WERI-Rb-1 (cell line): ENCODE measurements around the gene SERBP1.
A peak's percentile ranks its signal among the peaks of the same experiment; 100 is the strongest.
"Not testable (repeated sequence)": the region's sequence is repeated elsewhere in the genome, so short reads cannot be mapped to it uniquely, and the experiment has no call there.

Source experiments
- DNase-seq: peaks from one replicate; pipeline ENCODE4 v3.0.0-alpha.2; 2020
- H3K27ac ChIP-seq: fragments of 250-450 bp; sonication (Bioruptor Pico); 2 replicates; pipeline ENCODE4 v1.5.1; 2020; ENCODE audit warnings: mild to moderate bottlenecking, moderate library complexity
- H3K27me3 ChIP-seq: fragments of 250-450 bp; sonication (Bioruptor Pico); 2 replicates; pipeline ENCODE4 v1.5.1; 2021; ENCODE audit warnings: mild to moderate bottlenecking, low read depth, moderate library complexity; ENCODE audit not compliant: insufficient read depth, severe bottlenecking
- H3K36me3 ChIP-seq: fragments of 250-450 bp; sonication (Bioruptor Pico); 2 replicates; pipeline ENCODE4 v1.5.1; 2020; ENCODE audit warnings: mild to moderate bottlenecking, moderate library complexity
- H3K4me3 ChIP-seq: 2 replicates; pipeline ENCODE4 v1.5.1; 2011; ENCODE audit warnings: low read depth, mild to moderate bottlenecking, control low read depth, low read length
- H3K9me3 ChIP-seq: fragments of 250-450 bp; sonication (Bioruptor Pico); 2 replicates; pipeline ENCODE4 v1.5.1; 2021; ENCODE audit warnings: mild to moderate bottlenecking, moderate library complexity; ENCODE audit not compliant: severe bottlenecking
- CTCF ChIP-seq: IDR thresholded peaks from 2 replicates; pipeline ENCODE4 v1.5.1; 2011; ENCODE audit warnings: low read depth, mild to moderate bottlenecking, control low read depth, inconsistent platforms, low read length

SERBP1 gene

GRCh38 chr1:67414574-67414973, 15.6 kb downstream of the SERBP1 start:
- no peaks in the 10 kb centered on the region for H3K9me3 ChIP-seq
- no peak overlapping the region for H3K27ac ChIP-seq
- peaks cover 83% of the 10 kb centered on the region for H3K36me3 ChIP-seq
- DNase-seq = no peak
- H3K27me3 ChIP-seq = no peaks in the 10 kb centered on the region
- no peak overlapping the region for H3K4me3 ChIP-seq
- TF ChIP-seq CTCF = no peak

- not testable (repeated sequence) for H3K4me3 ChIP-seq, H3K27ac ChIP-seq, DNase-seq, H3K27me3 ChIP-seq, H3K9me3 ChIP-seq
- H3K36me3 ChIP-seq = peaks cover 69% of the 10 kb centered on the region
These were observed 17.1 kb downstream of the SERBP1 start for GRCh38 chr1:67413101-67413500.

- no peak for DNase-seq
- no peak overlapping the region for H3K27ac ChIP-seq
- no peak for TF ChIP-seq CTCF
- no peaks in the 10 kb centered on the region for H3K27me3 ChIP-seq
- H3K9me3 ChIP-seq = no peaks in the 10 kb centered on the region
- H3K4me3 ChIP-seq = no peak overlapping the region
- H3K36me3 ChIP-seq = peaks cover 21% of the 10 kb centered on the region
These were observed 22.1 kb downstream of the SERBP1 start for GRCh38 chr1:67408148-67408547.

- Histone ChIP-seq H3K27me3 (no peaks in the 10 kb centered on the region), H3K9me3 (no peaks in the 10 kb centered on the region), H3K36me3 (peaks cover 18% of the 10 kb centered on the region), H3K27ac (no peak overlapping the region), H3K4me3 (no peak overlapping the region)
- TF ChIP-seq CTCF = no peak
- DNase-seq = no peak
These were observed 22.7 kb downstream of the SERBP1 start for GRCh38 chr1:67407498-67407897.

- Histone ChIP-seq H3K27me3 (no peaks in the 10 kb centered on the region), H3K36me3 (peaks cover 6% of the 10 kb centered on the region), H3K27ac (no peak overlapping the region), H3K4me3 (no peak overlapping the region), H3K9me3 (no peaks in the 10 kb centered on the region)
- no peak for DNase-seq
- TF ChIP-seq CTCF = no peak
These were observed 24.5 kb downstream of the SERBP1 start for GRCh38 chr1:67405473-67406245.

GRCh38 chr1:67404212-67404620, 26.0 kb downstream of the SERBP1 start:
- no peak for TF ChIP-seq CTCF
- Histone ChIP-seq H3K9me3 (no peaks in the 10 kb centered on the region), H3K27me3 (no peaks in the 10 kb centered on the region), H3K4me3 (no peak overlapping the region), H3K27ac (no peak overlapping the region), H3K36me3 (no peaks in the 10 kb centered on the region)
- DNase-seq = peak; percentile 52
